ENCODE results near the gene GNG2.

Gene GNG2

GRCh38 chr14:52015411-52016030 lies 155.1 kb downstream of the GNG2 start:
- peak in 30 of 51 donors; percentile 15 to 72 (median 44) for DNase-seq

- no peak for DNase-seq
These were observed 157.8 kb downstream of the GNG2 start for GRCh38 chr14:52018252-52018651.

GRCh38 chr14:52018970-52019369 lies 158.6 kb downstream of the GNG2 start:
- DNase-seq, result no peak
